Endometrial microvascular endothelial cells (primary cell): ENCODE measurements around the gene MAGI2. TPM values are rescaled to one million over a fixed set of nuclear protein-coding genes. Genes with fewer than 3 reads are reported as not detected.

Experiments used
- in situ Hi-C: cut with HindIII; loops from 2 replicates; pipeline ENCODE4 v1.10.0; 2017; ENCODE audit warnings: low sequenced_read_pairs, low pct_unique_long_range_greater_than_20kb; ENCODE audit errors: inconsistent ontology term
- total RNA-seq: library from RNA; depleted of rRNA; stranded (reverse); fragments of >200 nt; gene quantifications from one replicate; pipeline ENCODE4 v1.2.3, GENCODE V29; 2015; ENCODE audit errors: inconsistent ontology term

Gene MAGI2
- total RNA-seq, 1 donor from 2014 or later, result 0.46 TPM

- in situ Hi-C loops, result no loop called here
Measured at GRCh38 chr7:79400222-79400621, 53.2 kb downstream of the MAGI2 start.

- in situ Hi-C loops, result no loop called here
Measured at GRCh38 chr7:79398138-79398749, 55.2 kb downstream of the MAGI2 start.

GRCh38 chr7:79386688-79387422 lies 66.6 kb downstream of the MAGI2 start:
- in situ Hi-C loops, result no loop called here

GRCh38 chr7:79381921-79382320 lies 71.5 kb downstream of the MAGI2 start:
- in situ Hi-C loops, result no loop called here

- in situ Hi-C loops, result no loop called here
Measured at GRCh38 chr7:79377097-79377496, 76.4 kb downstream of the MAGI2 start.

- in situ Hi-C loops, result no loop called here
Measured at GRCh38 chr7:79376299-79377025, 77.0 kb downstream of the MAGI2 start.

- in situ Hi-C loops, result no loop called here
Measured at GRCh38 chr7:79361214-79361613, 92.3 kb downstream of the MAGI2 start.

GRCh38 chr7:79359827-79360226 lies 93.6 kb downstream of the MAGI2 start:
- in situ Hi-C loops, result no loop called here

- in situ Hi-C loops, result no loop called here
Measured at GRCh38 chr7:79357101-79357500, 96.4 kb downstream of the MAGI2 start.

- in situ Hi-C loops, result no loop called here
Measured at GRCh38 chr7:79353720-79354468, 99.6 kb downstream of the MAGI2 start.

- in situ Hi-C loops, result no loop called here
Measured at GRCh38 chr7:79352323-79352722, 101.1 kb downstream of the MAGI2 start.

- in situ Hi-C loops, result no loop called here
Measured at GRCh38 chr7:79347351-79347750, 106.1 kb downstream of the MAGI2 start.

- in situ Hi-C loops, result no loop called here
Measured at GRCh38 chr7:79341902-79342301, 111.6 kb downstream of the MAGI2 start.

GRCh38 chr7:79340212-79340611 lies 113.3 kb downstream of the MAGI2 start:
- in situ Hi-C loops, result no loop called here

- in situ Hi-C loops, result no loop called here
Measured at GRCh38 chr7:79339208-79339925, 114.1 kb downstream of the MAGI2 start.

- in situ Hi-C loops, result no loop called here
Measured at GRCh38 chr7:79337717-79338116, 115.8 kb downstream of the MAGI2 start.

GRCh38 chr7:79334841-79335240 lies 118.6 kb downstream of the MAGI2 start:
- in situ Hi-C loops, result no loop called here

GRCh38 chr7:79334334-79334733 lies 119.1 kb downstream of the MAGI2 start:
- in situ Hi-C loops, result no loop called here

GRCh38 chr7:79332091-79332490 lies 121.4 kb downstream of the MAGI2 start:
- in situ Hi-C loops, result no loop called here
